ENCODE results near the gene RTN4.

DNA sequence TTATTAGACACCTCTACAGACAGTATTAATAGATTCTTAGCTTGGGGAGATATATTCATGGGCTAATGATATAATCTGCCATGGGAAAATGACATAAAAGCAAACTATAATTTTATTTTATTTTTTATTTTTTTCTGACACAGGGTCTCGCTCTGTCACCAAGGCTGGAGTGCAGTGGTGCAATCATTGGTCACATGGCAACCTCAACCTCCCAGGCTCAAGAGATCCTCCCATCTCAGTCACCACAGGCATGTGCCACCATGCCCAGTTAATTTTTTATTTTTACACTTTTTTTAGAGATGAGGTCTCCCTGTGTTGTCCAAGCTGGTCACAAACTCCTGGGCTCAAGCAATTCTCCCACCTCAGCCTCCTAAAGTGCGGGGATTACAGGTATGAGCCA lies 39.3 kb downstream of the RTN4 start:
- no peak for TF ChIP-seq EP300 (IDR thresholded peaks at IDR 0.05)
- TF ChIP-seq, protein P1, sequence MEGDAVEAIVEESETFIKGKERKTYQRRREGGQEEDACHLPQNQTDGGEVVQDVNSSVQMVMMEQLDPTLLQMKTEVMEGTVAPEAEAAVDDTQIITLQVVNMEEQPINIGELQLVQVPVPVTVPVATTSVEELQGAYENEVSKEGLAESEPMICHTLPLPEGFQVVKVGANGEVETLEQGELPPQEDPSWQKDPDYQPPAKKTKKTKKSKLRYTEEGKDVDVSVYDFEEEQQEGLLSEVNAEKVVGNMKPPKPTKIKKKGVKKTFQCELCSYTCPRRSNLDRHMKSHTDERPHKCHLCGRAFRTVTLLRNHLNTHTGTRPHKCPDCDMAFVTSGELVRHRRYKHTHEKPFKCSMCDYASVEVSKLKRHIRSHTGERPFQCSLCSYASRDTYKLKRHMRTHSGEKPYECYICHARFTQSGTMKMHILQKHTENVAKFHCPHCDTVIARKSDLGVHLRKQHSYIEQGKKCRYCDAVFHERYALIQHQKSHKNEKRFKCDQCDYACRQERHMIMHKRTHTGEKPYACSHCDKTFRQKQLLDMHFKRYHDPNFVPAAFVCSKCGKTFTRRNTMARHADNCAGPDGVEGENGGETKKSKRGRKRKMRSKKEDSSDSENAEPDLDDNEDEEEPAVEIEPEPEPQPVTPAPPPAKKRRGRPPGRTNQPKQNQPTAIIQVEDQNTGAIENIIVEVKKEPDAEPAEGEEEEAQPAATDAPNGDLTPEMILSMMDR (IDR thresholded peaks at IDR 0.05) = no peak

All from gastroesophageal sphincter (tissue), 3 donors.